HEK293T (cell line): ENCODE measurements around the gene ZBTB11.

Experiments used
- CTCF ChIA-PET: fragments of 350-600 bp; formaldehyde crosslinking; extraction: SDS; loops from one replicate; lab custom pipeline; 2021; ENCODE audit warnings: antibody characterized with exemption, inconsistent platforms; lab: Yijun Ruan, JAX
- POLR2A ChIA-PET: fragments of 350-600 bp; formaldehyde crosslinking; extraction: SDS; loops from one replicate; lab custom pipeline; 2020; ENCODE audit warnings: antibody characterized with exemption, inconsistent platforms; lab: Yijun Ruan, JAX
- DNase-seq: peaks from one replicate; pipeline ENCODE4 v3.0.0; 2012; ENCODE audit warnings: mixed read lengths; ENCODE audit errors: extremely low spot score
- ARNT ChIP-seq: fragments of 450-650 bp; IDR thresholded peaks from 2 replicates; pipeline ENCODE4 v1.6.1; 2017; ENCODE audit warnings: mild to moderate bottlenecking
- BHLHE40 ChIP-seq: fragments of 450-650 bp; IDR thresholded peaks from 2 replicates; pipeline ENCODE4 v1.6.1; 2016; ENCODE audit warnings: mild to moderate bottlenecking, moderate library complexity, borderline replicate concordance
- CTBP1 ChIP-seq: fragments of 450-650 bp; IDR thresholded peaks from 2 replicates; pipeline ENCODE4 v1.6.1; 2016; ENCODE audit warnings: borderline replicate concordance
- ELF4 ChIP-seq: fragments of 450-650 bp; IDR thresholded peaks from 2 replicates; pipeline ENCODE4 v1.6.1; 2017; ENCODE audit warnings: antibody characterized with exemption
- FOXA1 ChIP-seq: fragments of 450-650 bp; IDR thresholded peaks from 2 replicates; pipeline ENCODE4 v1.6.1; 2016; ENCODE audit warnings: mild to moderate bottlenecking
- FOXK2 ChIP-seq: fragments of 450-650 bp; IDR thresholded peaks from 2 replicates; pipeline ENCODE4 v1.6.1; 2016; ENCODE audit warnings: mild to moderate bottlenecking
- FOXM1 ChIP-seq: fragments of 450-650 bp; IDR thresholded peaks from 2 replicates; pipeline ENCODE4 v1.6.1; 2017; ENCODE audit warnings: mild to moderate bottlenecking, borderline replicate concordance
- HDGF ChIP-seq: fragments of 450-650 bp; IDR thresholded peaks from 2 replicates; pipeline ENCODE4 v1.6.1; 2017; ENCODE audit warnings: antibody characterized with exemption, borderline replicate concordance
- L3MBTL2 ChIP-seq: fragments of 450-650 bp; conservative IDR thresholded peaks from 2 replicates; pipeline ENCODE4 v1.6.1; 2016; ENCODE audit warnings: mild to moderate bottlenecking
- LEF1 ChIP-seq: fragments of 450-650 bp; IDR thresholded peaks from 2 replicates; pipeline ENCODE4 v1.6.1; 2017; ENCODE audit warnings: mild to moderate bottlenecking, borderline replicate concordance
- NFRKB ChIP-seq: fragments of 450-650 bp; IDR thresholded peaks from 2 replicates; pipeline ENCODE4 v1.6.1; 2016; ENCODE audit warnings: mild to moderate bottlenecking, moderate library complexity
- SP1 ChIP-seq: fragments of 450-650 bp; IDR thresholded peaks from 2 replicates; pipeline ENCODE4 v1.6.1; 2017
- SUZ12 ChIP-seq: fragments of 450-650 bp; IDR thresholded peaks from 2 replicates; pipeline ENCODE4 v1.6.1; 2016; ENCODE audit warnings: mild to moderate bottlenecking
- TARDBP ChIP-seq: fragments of 450-650 bp; IDR thresholded peaks from 2 replicates; pipeline ENCODE4 v1.6.1; 2016
- ZNF384 ChIP-seq: fragments of 450-650 bp; IDR thresholded peaks from 2 replicates; pipeline ENCODE4 v1.6.1; 2016
- TF ChIP-seq, protein P1 (sequence below): fragments of 450-650 bp; IDR thresholded peaks from 2 replicates; pipeline ENCODE4 v1.6.1; 2016

ZBTB11 gene

DNA sequence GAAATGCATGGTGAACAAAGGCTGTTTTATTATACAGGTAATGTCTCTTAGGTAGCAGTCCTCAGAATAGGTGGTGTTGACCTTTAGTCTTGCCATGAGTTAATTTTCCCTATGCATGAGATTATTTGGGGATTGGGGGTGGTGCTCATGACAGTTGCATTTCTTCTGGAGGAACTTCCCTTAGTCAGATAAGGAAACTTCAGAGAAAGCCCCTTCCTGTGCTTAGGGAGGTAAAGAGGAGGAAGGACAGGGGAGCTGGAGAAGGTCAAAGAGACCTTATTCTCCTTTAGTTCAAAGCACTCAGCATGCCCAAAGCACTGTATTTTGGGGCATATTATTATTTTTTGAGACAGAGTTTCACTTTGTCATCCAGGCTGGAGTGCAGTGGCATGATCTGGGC lies 47.7 kb downstream of the ZBTB11 start:
- DNase-seq, result no peak
- no peak for TF ChIP-seq FOXK2
- no peak for TF ChIP-seq HDGF
- no peak for TF ChIP-seq SP1
- no peak for TF ChIP-seq ZNF384
- no peak for TF ChIP-seq FOXM1
- TF ChIP-seq ARNT, result no peak
- TF ChIP-seq L3MBTL2, result no peak
- no peak for TF ChIP-seq NFRKB
- CTCF ChIA-PET, result no interaction called here
- POLR2A ChIA-PET, result no interaction called here

DNA sequence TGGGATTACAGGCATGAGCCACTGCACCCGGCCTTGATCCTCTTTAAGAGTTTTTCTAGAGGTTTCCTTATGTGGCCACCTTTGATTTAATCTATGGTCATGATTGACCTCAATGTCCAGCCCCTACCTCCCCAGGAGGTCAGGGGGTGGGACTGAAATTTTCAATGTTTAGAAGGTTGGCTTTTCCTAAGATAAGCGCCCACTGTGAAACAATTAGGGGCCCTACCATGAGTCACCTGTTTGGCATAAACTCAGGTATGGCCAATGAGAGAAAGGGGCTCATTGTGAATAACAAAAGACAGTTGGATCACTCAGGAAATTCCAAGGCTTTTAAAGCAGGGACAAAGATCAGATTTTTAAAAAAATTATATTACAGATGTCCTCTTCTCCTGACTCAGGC lies 51.1 kb downstream of the ZBTB11 start:
- POLR2A ChIA-PET, result no interaction called here
- CTCF ChIA-PET, result no interaction called here
- DNase-seq, result no peak
- TF ChIP-seq SUZ12 (no peak), CTBP1 (no peak), FOXA1 (no peak), BHLHE40 (no peak), ZNF384 (no peak), HDGF (no peak), TARDBP (no peak), NFRKB (no peak), FOXK2 (no peak), ARNT (no peak), FOXM1 (no peak), ELF4 (no peak), LEF1 (no peak), SP1 (no peak), L3MBTL2 (no peak)
- TF ChIP-seq, protein P1, sequence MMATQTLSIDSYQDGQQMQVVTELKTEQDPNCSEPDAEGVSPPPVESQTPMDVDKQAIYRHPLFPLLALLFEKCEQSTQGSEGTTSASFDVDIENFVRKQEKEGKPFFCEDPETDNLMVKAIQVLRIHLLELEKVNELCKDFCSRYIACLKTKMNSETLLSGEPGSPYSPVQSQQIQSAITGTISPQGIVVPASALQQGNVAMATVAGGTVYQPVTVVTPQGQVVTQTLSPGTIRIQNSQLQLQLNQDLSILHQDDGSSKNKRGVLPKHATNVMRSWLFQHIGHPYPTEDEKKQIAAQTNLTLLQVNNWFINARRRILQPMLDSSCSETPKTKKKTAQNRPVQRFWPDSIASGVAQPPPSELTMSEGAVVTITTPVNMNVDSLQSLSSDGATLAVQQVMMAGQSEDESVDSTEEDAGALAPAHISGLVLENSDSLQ, result no peak

DNA sequence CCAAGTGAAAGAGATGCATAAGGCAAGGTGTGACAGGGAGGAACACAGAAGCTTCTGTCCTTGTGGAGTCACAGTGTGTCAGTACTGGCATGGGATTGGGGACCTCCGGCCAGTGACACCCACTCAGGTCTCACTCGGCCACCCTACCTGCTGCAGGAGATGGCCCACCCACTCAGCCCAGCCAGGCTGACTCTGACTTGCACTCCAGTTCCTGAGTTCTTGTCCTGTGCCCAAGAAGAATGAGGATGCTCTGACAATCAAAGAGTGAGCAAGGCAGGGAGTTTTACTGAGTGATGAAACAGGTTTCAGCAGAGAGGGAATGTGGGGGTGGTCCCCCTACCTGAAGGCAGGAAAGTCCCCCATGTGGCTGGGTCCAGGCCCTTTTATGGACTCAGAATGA lies 52.1 kb downstream of the ZBTB11 start:
- CTCF ChIA-PET, result no interaction called here
- TF ChIP-seq L3MBTL2, result no peak
- TF ChIP-seq, protein P1, result no peak
- TF ChIP-seq CTBP1, result no peak
- TF ChIP-seq HDGF, result no peak
- no peak for TF ChIP-seq SP1
- TF ChIP-seq FOXA1, result no peak
- no peak for TF ChIP-seq ARNT
- no peak for TF ChIP-seq ELF4
- TF ChIP-seq BHLHE40, result no peak
- no peak for TF ChIP-seq FOXM1
- TF ChIP-seq LEF1, result no peak
- no peak for TF ChIP-seq SUZ12
- no peak for TF ChIP-seq ZNF384
- TF ChIP-seq TARDBP, result no peak
- DNase-seq, result no peak
- POLR2A ChIA-PET, result no interaction called here

DNA sequence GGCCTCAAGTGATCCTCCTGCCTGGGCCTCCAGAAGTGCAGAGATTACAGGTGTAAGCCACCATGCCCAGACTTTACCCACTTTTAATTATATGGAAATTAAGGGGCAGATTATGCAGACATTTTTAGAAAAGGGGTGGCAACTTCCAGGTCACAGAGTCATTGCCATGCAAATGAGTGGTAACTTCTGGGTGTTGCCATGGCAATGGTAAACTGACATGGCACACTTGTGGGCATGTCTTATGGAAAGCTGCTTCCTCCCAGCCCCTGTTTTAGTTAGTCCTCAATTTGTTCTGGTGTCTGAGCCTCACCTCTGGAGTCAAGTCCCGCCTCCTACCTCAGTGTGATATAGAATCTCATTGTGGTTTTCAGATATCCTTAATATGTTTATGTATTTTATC lies 53.3 kb downstream of the ZBTB11 start:
- no peak for DNase-seq
- CTCF ChIA-PET, result no interaction called here
- POLR2A ChIA-PET, result no interaction called here
- no peak for TF ChIP-seq ELF4

DNA sequence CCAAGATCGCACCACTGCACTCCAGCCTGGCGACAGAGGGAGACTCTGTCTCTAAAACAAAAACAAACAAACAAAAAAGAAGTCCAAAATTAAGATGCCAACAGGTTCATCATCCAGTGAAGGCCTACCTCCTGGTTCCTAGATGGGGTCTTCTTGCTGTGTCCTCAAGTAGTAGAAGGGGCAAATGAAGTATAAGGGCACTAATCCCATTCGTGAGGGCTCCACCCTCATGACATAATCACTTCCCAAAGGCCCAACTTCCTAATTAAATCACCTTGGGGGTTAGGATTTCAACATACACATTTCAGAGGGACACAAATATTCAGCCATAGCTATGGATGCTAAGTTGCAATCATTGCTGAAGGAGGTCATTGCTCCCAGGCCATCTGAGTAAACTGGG lies 57.2 kb downstream of the ZBTB11 start:
- TF ChIP-seq L3MBTL2 (no peak), FOXM1 (no peak), ELF4 (no peak), CTBP1 (no peak), ARNT (no peak), BHLHE40 (no peak), HDGF (no peak), FOXA1 (no peak), TARDBP (no peak), SUZ12 (no peak), LEF1 (no peak), NFRKB (no peak), FOXK2 (no peak), SP1 (no peak), ZNF384 (no peak)
- TF ChIP-seq, protein P1, result no peak
- no peak for DNase-seq
- ChIA-PET POLR2A (no interaction called here), CTCF (no interaction called here)

DNA sequence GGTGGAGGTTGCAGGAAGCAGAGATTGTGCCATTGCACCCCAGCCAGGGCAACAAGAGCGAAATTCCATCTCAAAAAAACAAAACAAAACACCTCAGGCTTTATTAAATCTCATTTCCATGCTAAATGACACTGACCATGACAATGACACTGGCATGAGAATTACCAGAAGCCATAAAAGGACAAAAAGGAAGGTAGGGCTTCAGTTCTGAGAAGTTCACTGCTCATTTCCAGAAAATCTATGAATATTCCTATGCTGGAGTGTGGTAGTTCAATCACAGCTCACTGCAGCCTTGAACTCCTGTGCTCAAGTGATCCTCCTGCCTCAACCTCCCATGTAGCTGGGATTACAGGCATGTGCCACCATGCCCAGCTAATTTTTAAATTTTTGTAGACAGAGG lies 58.2 kb downstream of the ZBTB11 start:
- no peak for DNase-seq
- TF ChIP-seq CTBP1 (no peak), FOXK2 (no peak), HDGF (no peak), ARNT (no peak), FOXM1 (no peak), TARDBP (no peak), NFRKB (no peak), LEF1 (no peak), L3MBTL2 (no peak), ZNF384 (no peak), SP1 (no peak), BHLHE40 (no peak), SUZ12 (no peak)
- TF ChIP-seq, protein P1, result no peak
- POLR2A ChIA-PET, result no interaction called here
- CTCF ChIA-PET, result interaction anchor here (0.6 kb wide), 1 partner anchor 167 kb away, joined by 3 read pairs; no protein-coding TSS in a partner anchor
